AML-193 (cell line): ENCODE results near the gene SLC29A4.
"Not testable (repeated sequence)": the region's sequence is repeated elsewhere in the genome, so short reads cannot be mapped to it uniquely, and the experiment has no call there.

Experiments
- DNase-seq, 2 experiments: peaks; one replicate each; lab custom pipeline; 2025; lab: John Stamatoyannopoulos, UW

The SLC29A4 gene

DNA sequence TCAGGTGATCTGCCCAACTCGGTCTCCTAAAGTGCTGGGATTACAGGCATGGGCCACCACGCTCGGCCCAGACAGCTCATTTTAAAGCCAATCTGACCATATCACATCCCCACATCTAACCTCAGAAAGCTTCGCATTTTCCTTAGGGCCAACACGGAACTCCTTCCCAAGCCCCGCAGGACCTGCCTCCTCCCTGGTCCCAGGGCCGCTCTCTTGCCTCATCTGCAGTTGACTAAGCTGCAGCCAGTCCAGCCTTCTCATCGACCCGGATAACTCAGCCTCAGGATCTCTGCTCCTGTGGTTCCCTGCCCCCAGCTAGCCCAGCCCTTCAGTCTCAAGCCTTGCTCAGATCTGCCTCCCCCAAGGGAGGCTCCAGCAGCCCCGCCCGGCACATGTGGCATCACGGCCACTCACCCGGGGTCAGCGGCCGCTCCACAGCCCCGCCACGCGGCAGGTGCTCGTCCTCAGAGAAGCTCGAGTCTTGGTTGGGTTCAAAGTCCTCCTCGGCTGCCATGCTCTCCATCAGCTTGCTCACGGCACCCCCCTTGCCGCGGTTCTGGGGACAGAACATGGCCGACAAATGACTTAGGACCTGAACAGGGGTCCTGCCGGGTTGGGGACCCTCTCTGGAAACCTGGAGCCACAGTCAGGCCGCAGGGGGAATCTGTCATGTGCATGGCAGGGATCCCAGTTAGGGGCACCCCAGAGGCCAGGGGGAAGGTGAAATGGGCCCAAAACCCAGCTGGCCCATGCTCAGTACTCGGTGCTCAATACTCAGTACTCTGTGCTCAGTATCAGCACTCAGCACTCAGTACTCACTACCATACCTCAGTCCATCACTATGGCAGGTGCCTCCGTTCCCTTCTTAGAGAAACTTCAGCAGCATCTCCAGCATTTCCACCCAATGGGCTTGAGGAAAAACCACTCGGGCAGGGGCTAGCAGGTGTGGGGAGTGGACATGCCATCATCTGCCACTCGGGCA, 41.3 kb downstream of the SLC29A4 start:
- DNase-seq, result not testable (repeated sequence)

DNA sequence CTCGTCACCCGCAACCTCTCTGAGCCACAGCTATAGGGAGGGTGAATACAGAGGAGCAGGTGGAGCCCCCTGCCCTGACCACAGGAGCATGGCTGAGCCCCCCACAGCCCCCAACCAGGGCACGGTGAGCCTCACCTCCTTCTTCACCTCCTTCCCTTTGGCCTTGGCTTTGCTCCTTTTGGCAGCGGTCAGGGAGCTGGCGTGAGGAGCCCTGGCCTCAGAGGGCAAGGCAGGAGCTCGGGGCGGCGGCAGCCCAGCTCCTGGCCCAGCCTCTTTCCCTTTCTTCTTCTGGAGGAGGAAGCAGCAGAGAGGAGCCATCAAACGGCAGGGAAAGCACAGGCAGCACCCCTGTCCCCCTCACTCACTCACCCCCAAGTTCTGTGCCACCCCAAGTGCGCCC, 42.2 kb downstream of the SLC29A4 start:
- no peak for DNase-seq

- DNase-seq, result no peak
These were observed 47.5 kb downstream of the SLC29A4 start for GRCh38 chr7:5330288-5330687.

DNA sequence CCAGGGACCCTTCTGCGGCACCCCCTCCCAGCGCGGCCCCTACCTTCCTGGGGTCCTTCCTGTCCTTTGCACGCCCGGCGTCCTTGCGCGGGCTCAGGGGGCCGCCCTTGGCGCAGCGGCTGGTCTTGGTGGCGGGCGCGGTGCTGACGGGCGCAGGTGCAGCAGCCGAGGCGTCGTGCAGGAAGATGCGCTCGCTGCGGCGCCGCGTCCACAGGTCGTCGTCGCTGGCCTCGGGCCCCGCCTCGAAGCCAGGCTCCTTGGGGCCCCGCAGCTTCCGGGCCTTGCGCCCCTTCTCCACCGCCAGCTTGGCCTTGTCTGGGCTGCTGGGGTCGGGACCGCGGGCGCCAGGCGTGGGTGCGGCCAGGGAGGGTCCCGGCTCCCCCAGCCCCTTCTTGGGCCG, 49.8 kb downstream of the SLC29A4 start:
- DNase-seq, result no peak

- no peak for DNase-seq
These were observed 50.6 kb downstream of the SLC29A4 start for GRCh38 chr7:5333121-5334045.

DNA sequence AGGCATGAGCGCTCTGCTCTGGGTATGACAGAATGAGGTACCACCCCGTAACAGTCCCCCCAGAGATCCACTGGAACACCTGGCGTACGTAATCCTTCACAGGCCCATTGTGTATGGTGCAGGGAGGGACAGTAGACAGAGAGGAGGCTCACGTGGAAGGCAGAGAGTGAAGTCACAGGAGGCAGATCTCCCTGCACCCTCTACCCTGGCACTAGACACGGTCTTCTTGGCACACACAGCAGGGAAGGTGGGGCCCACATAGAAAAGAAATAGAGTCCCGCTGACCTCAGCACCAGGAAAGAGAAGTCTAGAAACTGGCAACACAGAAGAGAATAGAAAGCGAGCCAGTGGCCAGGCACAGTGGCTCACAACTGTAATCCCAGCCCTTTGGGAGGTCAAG, 51.9 kb downstream of the SLC29A4 start:
- DNase-seq, result no peak

DNA sequence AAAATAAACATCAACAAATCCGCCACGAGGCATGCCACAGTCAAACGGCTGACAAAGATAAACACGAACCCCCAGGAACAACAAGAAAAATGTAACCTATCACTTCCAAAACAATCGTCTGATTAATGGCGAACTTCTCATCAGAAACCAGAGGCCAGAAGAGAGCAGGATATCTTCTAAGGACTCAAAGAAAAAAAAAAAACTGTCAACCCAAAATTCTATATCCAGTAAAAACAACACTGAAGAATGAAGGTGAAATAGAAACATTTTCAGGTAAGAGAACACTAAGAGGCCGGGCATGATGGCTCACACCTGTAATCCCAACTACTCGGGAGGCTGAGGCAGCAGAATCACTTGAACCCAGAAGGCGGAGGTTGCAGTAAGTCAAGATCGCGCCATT, 54.3 kb downstream of the SLC29A4 start:
- DNase-seq, result no peak

DNA sequence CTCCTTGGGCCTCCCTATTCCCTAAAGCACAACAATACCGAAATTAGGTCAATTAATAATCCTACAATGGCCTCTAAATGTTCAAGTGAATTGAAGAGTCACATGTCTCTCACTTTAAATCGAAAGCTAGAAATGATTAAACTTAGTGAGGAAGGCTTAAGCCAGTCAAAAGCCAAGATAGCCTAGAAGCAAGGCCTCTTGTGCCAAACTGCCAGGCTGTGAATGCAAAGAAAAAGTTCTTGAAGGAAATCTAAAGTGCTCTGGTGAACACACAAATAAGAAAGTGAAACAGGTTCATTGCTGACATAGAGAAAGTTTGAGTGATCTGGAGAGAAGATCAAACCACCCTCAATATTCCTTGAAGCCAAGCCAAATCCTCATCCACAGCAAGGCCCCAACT, 57.2 kb downstream of the SLC29A4 start:
- DNase-seq, result no peak

DNA sequence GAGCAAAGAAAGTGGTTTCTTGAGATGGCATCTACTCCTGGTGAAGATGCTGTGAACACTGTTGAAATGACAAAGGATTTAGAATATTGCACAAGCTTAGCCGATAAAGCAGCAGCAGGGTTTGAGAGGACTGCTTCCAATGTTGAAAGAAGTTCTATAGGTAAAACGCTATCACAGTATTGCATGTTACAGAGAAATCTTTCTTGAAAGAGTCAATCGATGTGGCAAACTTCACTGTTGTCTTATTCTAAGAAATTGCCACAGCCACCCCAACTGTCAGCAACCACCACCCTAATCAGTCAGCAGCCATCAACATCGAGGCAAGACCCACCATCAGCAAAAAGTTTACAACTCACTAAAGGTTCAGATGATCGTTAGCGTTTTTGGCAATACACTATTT, 59.9 kb downstream of the SLC29A4 start:
- DNase-seq, result no peak

DNA sequence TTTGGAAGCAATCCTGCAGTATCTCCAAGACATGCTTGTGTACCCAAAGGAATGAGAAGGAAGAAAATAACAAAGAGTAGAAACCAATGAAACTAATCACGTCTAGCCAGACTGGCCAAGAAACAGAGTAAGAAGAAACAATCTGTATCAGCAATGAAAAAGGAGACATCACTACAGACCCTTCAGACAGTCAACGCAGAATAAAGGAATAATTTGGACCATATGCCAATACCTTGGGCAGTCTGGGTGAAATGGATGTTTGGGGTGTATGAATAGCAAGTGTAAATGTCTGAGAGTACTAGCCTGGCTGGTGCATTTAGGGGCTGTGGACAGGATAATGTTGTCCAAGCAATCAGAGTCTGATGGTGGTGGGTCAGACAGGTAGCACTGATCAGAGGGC, 61.1 kb downstream of the SLC29A4 start:
- DNase-seq, result no peak

GRCh38 chr7:5344342-5344741, 61.6 kb downstream of the SLC29A4 start:
- no peak for DNase-seq

- no peak for DNase-seq
These were observed 62.4 kb downstream of the SLC29A4 start for GRCh38 chr7:5345171-5345570.

GRCh38 chr7:5345671-5346070, 62.9 kb downstream of the SLC29A4 start:
- no peak for DNase-seq

DNA sequence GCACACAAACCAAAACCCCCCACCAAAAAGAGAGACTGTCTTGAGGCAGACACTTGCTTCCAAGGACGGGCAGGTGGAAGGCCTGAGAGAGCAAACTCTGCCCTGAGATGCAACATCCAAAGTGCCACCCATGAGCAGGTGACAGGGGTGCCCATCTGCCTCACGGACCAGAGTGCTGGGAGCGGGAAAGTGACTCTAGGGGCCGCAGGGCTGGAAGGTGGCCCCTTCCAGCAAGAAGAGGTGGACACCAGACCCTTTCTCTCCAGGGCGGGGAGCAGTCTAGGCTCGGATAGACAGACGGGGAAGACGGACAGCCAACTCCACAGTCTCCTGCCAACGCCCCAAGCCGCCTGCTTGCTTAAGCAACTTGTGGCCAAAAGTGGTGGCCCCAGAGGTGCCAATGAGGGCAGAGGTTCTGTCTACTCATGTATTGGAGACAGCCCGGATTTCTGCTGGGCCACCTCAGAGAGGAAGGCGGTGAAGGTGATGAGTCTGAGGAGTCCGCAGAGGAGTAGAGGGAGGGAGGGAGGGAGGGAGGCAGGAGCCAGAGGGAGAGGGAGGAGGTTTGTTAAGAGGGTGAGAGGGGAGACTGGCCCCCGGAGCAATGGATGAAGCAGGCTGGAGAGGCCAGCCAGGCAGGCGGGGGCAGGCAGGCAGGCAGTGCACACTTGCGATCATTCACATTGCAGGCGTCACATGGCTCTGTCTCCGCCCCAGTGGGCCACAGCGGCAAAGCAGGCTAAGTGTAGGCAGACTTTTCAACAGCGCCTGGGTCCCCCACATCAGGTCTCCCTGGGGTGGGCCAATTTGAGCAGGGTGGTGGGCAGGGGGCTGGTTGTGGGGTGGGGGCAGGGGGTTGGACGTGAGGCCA, 65.6 kb downstream of the SLC29A4 start:
- no peak for DNase-seq

DNA sequence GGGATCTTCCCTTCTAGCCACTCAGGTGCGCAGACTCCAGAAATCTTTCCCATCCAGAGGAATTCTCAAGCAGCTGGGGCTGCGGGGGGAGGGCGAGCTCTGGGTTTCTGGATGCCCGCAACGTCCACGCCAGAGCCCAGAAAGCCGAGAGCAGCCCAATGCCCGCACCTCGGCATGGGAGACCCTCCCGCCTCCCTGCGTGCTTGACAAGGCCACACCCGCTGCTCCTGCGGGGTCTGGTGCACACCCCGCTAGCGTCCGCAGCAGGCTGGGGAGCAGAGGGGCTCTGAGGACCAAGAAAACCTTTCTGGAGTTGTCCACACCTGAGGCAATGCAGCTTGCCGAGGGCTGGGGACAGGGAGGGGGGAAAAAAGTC, 66.2 kb downstream of the SLC29A4 start:
- DNase-seq, result no peak

DNA sequence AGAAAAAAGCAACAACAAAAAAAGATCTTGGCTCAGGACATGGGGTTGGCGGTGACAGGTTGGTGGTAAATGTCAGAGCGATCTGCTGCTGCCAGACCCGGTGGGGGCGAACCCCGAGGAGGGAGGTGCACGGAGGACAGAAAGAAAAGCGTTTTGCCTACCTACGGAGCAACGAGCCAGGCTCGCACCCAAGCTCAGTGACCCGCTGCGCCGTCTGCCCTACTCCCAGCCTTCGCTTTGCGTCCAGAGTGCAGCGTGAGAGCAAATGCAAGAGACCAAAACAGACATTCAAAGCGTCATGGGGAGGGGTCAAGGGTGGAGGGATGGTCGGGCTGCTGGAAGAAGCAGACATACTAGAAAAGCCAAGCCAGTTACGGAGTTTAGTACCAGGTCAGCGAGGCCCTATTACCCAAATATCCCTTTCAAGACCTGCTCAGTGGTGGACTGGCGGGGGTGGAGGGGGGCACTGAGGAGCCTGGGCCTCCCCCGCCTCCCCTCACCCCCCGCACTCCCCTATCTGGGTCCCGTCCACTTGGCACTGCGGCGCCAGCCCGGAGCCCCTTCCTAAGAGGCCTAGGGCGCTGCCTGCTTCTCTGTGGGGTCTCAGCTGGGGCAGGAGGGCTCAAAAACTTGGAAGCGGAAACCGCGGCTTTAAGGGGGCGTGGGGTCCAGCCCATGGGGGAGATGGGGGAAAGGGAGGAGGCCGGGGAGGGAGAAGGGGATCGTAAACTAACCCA, 66.9 kb downstream of the SLC29A4 start:
- no peak for DNase-seq

DNA sequence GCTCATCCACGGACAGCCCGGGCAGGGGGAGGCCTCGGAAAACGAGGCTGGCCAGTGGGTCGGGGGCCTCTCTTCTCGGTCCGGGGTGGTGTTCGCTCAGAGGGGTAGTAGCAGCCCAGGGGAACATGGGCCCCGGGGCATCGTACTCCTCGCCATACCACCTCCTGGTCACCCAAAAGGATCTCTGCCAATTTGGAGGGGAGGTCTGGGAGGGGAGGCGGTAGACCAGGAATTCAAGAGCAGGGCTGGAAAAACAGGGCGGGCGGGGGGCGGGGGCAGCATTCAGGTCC, 67.4 kb downstream of the SLC29A4 start:
- no peak for DNase-seq

DNA sequence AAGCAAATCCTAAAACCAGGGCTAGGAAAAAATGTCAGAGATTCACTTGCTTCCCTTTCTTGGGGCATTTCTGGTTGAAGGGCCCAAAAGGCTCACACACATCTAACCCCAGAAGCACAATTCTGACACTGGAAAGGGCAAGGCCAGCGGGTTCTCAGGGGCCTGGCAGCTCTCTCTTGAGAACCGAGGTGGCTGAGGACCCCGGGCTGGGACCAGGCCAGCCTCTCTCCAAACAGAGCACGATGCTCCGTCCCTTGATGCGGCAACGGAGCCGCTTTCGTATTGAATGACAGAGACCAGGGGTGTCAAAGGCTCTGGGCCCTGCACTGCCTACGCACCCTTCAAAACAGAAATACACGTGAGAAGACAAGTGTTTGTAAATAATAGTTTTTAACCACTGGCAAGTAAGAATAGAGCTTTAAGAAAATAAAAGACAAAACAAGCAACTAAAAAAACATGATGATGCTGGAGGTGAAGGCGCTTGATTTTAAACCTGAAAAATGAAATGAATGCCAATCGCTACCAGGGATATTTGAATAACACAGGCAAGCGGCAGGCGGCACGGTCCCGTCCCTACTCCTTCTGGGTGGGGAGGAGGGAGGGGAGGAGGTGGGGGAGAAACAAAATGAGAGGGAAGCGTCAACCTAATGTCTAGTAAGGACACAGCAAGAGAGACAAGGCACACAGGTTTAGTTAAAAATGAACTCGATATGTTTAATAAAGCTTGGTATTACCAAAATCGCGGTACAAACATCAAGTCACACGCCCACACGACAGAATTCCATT, 68.0 kb downstream of the SLC29A4 start:
- no peak for DNase-seq

- DNase-seq, result no peak
These were observed 68.9 kb downstream of the SLC29A4 start for GRCh38 chr7:5351507-5352265.
